Gastrocnemius medialis (tissue), 4 donors: ENCODE data around the gene ECE2.
"Not testable (repeated sequence)": the region's sequence is repeated elsewhere in the genome, so short reads cannot be mapped to it uniquely, and the experiment has no call there.

ENCODE experiments used
- POLR2A ChIP-seq, 2 donors: fragments of 450-650 bp; IDR thresholded peaks; one replicate each; pipeline ENCODE4 v1.6.1; 2017; ENCODE audit warnings: antibody characterized with exemption in 2 of 2, mild to moderate bottlenecking in 2 of 2, moderate library complexity in 2 of 2
- TF ChIP-seq, protein P1 (sequence below), 5 experiments: fragments of 450-650 bp in 3 of 5; fragments of 200-600 bp in 2 of 5; sonication (generic) in 2 of 5; IDR thresholded peaks in 4 of 5; conservative IDR thresholded peaks in 1 of 5; 1 replicate in 4 of 5; 2 replicates in 1 of 5; pipeline ENCODE4 v1.5.1; 2016 to 2019; ENCODE audit warnings: antibody characterized with exemption in 5 of 5, mild to moderate bottlenecking in 3 of 5, moderate library complexity in 3 of 5

GRCh38 chr3:184267249-184267648 is 8.6 kb upstream of the ECE2 start:
- TF ChIP-seq, protein P1, sequence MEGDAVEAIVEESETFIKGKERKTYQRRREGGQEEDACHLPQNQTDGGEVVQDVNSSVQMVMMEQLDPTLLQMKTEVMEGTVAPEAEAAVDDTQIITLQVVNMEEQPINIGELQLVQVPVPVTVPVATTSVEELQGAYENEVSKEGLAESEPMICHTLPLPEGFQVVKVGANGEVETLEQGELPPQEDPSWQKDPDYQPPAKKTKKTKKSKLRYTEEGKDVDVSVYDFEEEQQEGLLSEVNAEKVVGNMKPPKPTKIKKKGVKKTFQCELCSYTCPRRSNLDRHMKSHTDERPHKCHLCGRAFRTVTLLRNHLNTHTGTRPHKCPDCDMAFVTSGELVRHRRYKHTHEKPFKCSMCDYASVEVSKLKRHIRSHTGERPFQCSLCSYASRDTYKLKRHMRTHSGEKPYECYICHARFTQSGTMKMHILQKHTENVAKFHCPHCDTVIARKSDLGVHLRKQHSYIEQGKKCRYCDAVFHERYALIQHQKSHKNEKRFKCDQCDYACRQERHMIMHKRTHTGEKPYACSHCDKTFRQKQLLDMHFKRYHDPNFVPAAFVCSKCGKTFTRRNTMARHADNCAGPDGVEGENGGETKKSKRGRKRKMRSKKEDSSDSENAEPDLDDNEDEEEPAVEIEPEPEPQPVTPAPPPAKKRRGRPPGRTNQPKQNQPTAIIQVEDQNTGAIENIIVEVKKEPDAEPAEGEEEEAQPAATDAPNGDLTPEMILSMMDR (IDR thresholded peaks at IDR 0.05 in 4 of 5, conservative IDR thresholded peaks at IDR 0.05 in 1 of 5): not testable (repeated sequence)
- TF ChIP-seq POLR2A (IDR thresholded peaks at IDR 0.05): not testable (repeated sequence)
